Keratinocyte (primary cell): Measurements from ENCODE around the gene PSG1.
"Not testable (repeated sequence)": the region's sequence is repeated elsewhere in the genome, so short reads cannot be mapped to it uniquely, and the experiment has no call there.

Experiments used
- EZH2 ChIP-seq: IDR thresholded peaks from one replicate; pipeline ENCODE4 v1.6.1; 2012; ENCODE audit warnings: inconsistent platforms, mild to moderate bottlenecking, low read length, moderate library complexity
- TF ChIP-seq, protein P1 (sequence below), 3 experiments: IDR thresholded peaks in 1 of 3; conservative IDR thresholded peaks in 1 of 3; optimal IDR thresholded peaks in 1 of 3; 2 replicates in 2 of 3; 3 replicates in 1 of 3; pipeline versions ENCODE3 to v1.5.1; 2011; ENCODE audit warnings: low read length in 3 of 3, mild to moderate bottlenecking in 3 of 3, moderate library complexity in 2 of 3, control low read depth in 1 of 3, inconsistent platforms in 1 of 3; ENCODE audit not compliant: insufficient read depth in 2 of 3; ENCODE audit errors: extremely low read depth in 1 of 3

DNA sequence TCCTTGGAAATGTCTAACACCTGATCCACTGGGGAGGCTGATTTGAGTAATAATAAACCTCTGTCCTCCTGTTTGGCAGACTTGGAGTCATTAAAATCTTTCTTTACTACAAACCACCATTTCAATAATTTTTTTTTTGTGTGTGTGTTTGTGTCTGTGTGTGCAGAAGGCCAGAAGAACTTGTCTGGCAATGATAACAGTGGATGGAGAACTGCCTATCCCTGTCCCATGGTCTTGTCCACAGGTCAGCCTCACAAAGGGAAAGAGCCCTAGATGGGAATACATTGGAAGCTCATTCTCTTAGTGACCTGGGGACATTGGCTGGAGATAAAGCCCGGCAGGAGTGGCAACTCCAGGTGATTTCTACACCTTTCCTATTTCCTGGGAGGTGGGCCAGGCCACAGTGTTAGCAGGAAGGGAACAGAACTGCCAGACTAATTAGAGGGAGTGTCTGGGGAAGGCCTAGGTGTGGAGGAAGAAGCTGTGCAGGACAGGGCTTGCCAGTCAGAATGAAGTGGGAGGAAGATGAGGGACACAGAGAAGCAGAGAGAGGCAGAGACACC is 27.7 kb downstream of the PSG1 start:
- not testable (repeated sequence) for TF ChIP-seq EZH2
- TF ChIP-seq, protein P1, sequence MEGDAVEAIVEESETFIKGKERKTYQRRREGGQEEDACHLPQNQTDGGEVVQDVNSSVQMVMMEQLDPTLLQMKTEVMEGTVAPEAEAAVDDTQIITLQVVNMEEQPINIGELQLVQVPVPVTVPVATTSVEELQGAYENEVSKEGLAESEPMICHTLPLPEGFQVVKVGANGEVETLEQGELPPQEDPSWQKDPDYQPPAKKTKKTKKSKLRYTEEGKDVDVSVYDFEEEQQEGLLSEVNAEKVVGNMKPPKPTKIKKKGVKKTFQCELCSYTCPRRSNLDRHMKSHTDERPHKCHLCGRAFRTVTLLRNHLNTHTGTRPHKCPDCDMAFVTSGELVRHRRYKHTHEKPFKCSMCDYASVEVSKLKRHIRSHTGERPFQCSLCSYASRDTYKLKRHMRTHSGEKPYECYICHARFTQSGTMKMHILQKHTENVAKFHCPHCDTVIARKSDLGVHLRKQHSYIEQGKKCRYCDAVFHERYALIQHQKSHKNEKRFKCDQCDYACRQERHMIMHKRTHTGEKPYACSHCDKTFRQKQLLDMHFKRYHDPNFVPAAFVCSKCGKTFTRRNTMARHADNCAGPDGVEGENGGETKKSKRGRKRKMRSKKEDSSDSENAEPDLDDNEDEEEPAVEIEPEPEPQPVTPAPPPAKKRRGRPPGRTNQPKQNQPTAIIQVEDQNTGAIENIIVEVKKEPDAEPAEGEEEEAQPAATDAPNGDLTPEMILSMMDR (optimal IDR thresholded peaks at IDR 0.05 in 1 of 3, IDR thresholded peaks at IDR 0.05 in 1 of 3, conservative IDR thresholded peaks at IDR 0.05 in 1 of 3; ENCODE audit: extremely low read depth in 1 of 3, insufficient read depth in 2 of 3, low read length in 3 of 3) = not testable (repeated sequence)
